HepG2 (cell line): Measurements from ENCODE around the gene MARCHF2. TPM values are rescaled to one million over a fixed set of nuclear protein-coding genes. Genes with fewer than 3 reads are reported as not detected.

Source experiments
- ATAC-seq: fragments of 200-7000 bp; cut with Tn5 transposase; 3 replicates; pipeline ENCODE4 v1.9.1; 2020; ENCODE audit warnings: mild to moderate bottlenecking, moderate library complexity
- BruUV-seq: library from RNA; stranded (reverse); fragments of 400-500 nt; replicated peaks from 2 replicates; lab custom pipeline; 2021; lab: Mats Ljungman, UMichigan
- CTCF ChIA-PET: fragments of 300-600 bp; formaldehyde crosslinking; extraction: SDS; loops from one replicate; lab custom pipeline; 2021; ENCODE audit warnings: low total read pairs, inconsistent platforms, low intra/inter-chr PET ratio; lab: Yijun Ruan, JAX
- POLR2A ChIA-PET: fragments of 350-600 bp; sonication (Branson Sonifier 250); formaldehyde crosslinking; loops from one replicate; lab custom pipeline; 2020; ENCODE audit warnings: antibody characterized with exemption, inconsistent platforms; lab: Yijun Ruan, JAX
- DNase-seq: peaks from one replicate; pipeline ENCODE4 v3.0.0-alpha.2; 2015; ENCODE audit warnings: low spot score
- FAIRE-seq: peaks from 3 replicates; lab custom pipeline; 2011; peaks lifted over from hg19 to GRCh38; lab: Jason Lieb, UNC
- H2AFZ ChIP-seq: one replicate; pipeline ENCODE4 v1.6.1; 2011; ENCODE audit warnings: low read length, inconsistent platforms
- H3K27ac ChIP-seq: fragments of 300-600 bp; 3 replicates; pipeline ENCODE4 v1.8.0; 2011; ENCODE audit warnings: mixed run types, mild to moderate bottlenecking, mixed read lengths, low read length, inconsistent platforms; ENCODE audit not compliant: insufficient read depth; ENCODE audit errors: extremely low read length
- H3K27me3 ChIP-seq, 2 experiments: fragments of 200-600 bp in 1 of 2; 2 replicates in 1 of 2; 3 replicates in 1 of 2; pipeline versions ENCODE4 v1.6.0 to v1.8.0; 2011; ENCODE audit warnings: low read length in 2 of 2, mild to moderate bottlenecking in 2 of 2, moderate library complexity in 2 of 2, inconsistent platforms in 1 of 2; ENCODE audit not compliant: insufficient read depth in 2 of 2, control insufficient read depth in 1 of 2
- H3K36me3 ChIP-seq, 2 experiments: fragments of 200-600 bp in 1 of 2; replicated peaks in 1 of 2; 2 replicates in 1 of 2; 3 replicates in 1 of 2; pipeline versions ENCODE4 v1.5.1 to v1.8.0; 2011; ENCODE audit warnings: low read length in 2 of 2, inconsistent platforms in 1 of 2; ENCODE audit not compliant: insufficient read depth in 2 of 2, control insufficient read depth in 1 of 2
- H3K4me1 ChIP-seq: 2 replicates; pipeline ENCODE4 v1.5.1; 2012; ENCODE audit warnings: low read length, inconsistent platforms; ENCODE audit not compliant: insufficient read depth
- H3K4me2 ChIP-seq: 2 replicates; pipeline ENCODE4 v1.6.0; 2011; ENCODE audit warnings: low read depth, low read length, inconsistent platforms
- H3K4me3 ChIP-seq, 3 experiments: fragments of 200-600 bp in 1 of 3; sonication (generic), shearing (Covaris generic) in 1 of 3; replicated peaks in 1 of 3; 2 replicates each; pipeline ENCODE4 v1.5.1; 2011 to 2016; ENCODE audit warnings: low read length in 3 of 3, inconsistent platforms in 2 of 3, low read depth in 2 of 3, mild to moderate bottlenecking in 2 of 3, control low read depth in 1 of 3, mixed read lengths in 1 of 3; ENCODE audit not compliant: insufficient read depth in 1 of 3
- H3K79me2 ChIP-seq: one replicate; pipeline ENCODE4 v1.6.1; 2011; ENCODE audit warnings: low read length, inconsistent platforms; ENCODE audit not compliant: insufficient read depth
- H3K9ac ChIP-seq: 2 replicates; pipeline ENCODE4 v1.6.0; 2011; ENCODE audit warnings: mild to moderate bottlenecking, low read depth, low read length, inconsistent platforms; ENCODE audit not compliant: insufficient read depth
- H3K9me3 ChIP-seq: 2 replicates; pipeline ENCODE4 v1.5.1; 2012; ENCODE audit warnings: mild to moderate bottlenecking, low read length
- H4K20me1 ChIP-seq: 2 replicates; pipeline ENCODE4 v1.6.0; 2011; ENCODE audit warnings: inconsistent platforms, mild to moderate bottlenecking, low read length, moderate library complexity; ENCODE audit not compliant: insufficient read depth
- GMEB2 ChIP-seq: IDR thresholded peaks from 2 replicates; pipeline ENCODE4 v1.6.1; 2016; ENCODE audit warnings: missing biosample characterization, missing genetic modification reagents, low read depth
- POLR2AphosphoS5 ChIP-seq: IDR thresholded peaks from 2 replicates; pipeline ENCODE4 v1.6.1; 2012; ENCODE audit warnings: low read depth, low read length
- SOX5 ChIP-seq: IDR thresholded peaks from 2 replicates; pipeline ENCODE4 v1.6.1; 2016; ENCODE audit warnings: borderline replicate concordance
- ZNF121 ChIP-seq: sonication (generic); formaldehyde crosslinking; IDR thresholded peaks from 2 replicates; pipeline ENCODE4 v1.5.0; 2020; ENCODE audit warnings: mild to moderate bottlenecking, missing genetic modification reagents
- ZNF263 ChIP-seq: sonication (generic); formaldehyde crosslinking; IDR thresholded peaks from 2 replicates; pipeline ENCODE4 v1.4.0; 2020; ENCODE audit warnings: missing genetic modification reagents
- ZNF747 ChIP-seq: sonication (generic); formaldehyde crosslinking; IDR thresholded peaks from 2 replicates; pipeline ENCODE4 v1.8.1; 2023; ENCODE audit warnings: missing genetic modification reagents, mild to moderate bottlenecking, borderline replicate concordance
- WGBS: methylation state at CpG from one replicate; pipeline ENCODE4 v1.1.6; 2017; ENCODE audit warnings: low lambda C conversion rate; 5-methylcytosine and 5-hydroxymethylcytosine counted together
- in situ Hi-C: cut with HindIII; loops from 2 replicates; pipeline ENCODE4 v1.10.0; 2017; ENCODE audit warnings: low pct_unique_long_range_greater_than_20kb; ENCODE audit not compliant: extremely low pct_ligation_motif_present
- intact Hi-C: fragments of 100-400 bp; cut with micrococcal nuclease; formaldehyde crosslinking; loops from one replicate; pipeline ENCODE4 v1.10.0; 2022; ENCODE audit not compliant: unreplicated experiment
- polyA plus RNA-seq, 8 experiments: library from polyadenylated mRNA; depleted of rRNA in 3 of 8; stranded (reverse) in 7 of 8; unstranded in 1 of 8; fragments of >200 nt; fragmentation: Illumina TruSeq in 4 of 8; extraction: Trizol in 4 of 8; gene quantifications; 2 replicates each; pipeline versions ENCODE4 v1.2.1 to v1.2.3, GENCODE V29; 2011 to 2016; ENCODE audit warnings: low read depth in 4 of 8, missing spikeins in 1 of 8, mixed read lengths in 1 of 8; ENCODE audit not compliant: insufficient read depth in 1 of 8
- total RNA-seq, 5 experiments: library from RNA; depleted of rRNA; stranded (reverse); fragments of >200 nt; fragmentation: Illumina TruSeq; extraction: Trizol; gene quantifications; 2 replicates each; pipeline ENCODE4 v1.2.3, GENCODE V29; 2016; ENCODE audit warnings: low read depth in 1 of 5

MARCHF2 gene
- total and polyA plus RNA-seq, 2 of the 13 experiments (the other 11 are each of a cell fraction or from before 2014, with no cell fraction given) = 12.7 to 13.0 TPM

GRCh38 chr19:8370176-8371010 is 42.7 kb upstream of the MARCHF2 start:
- CTCF ChIA-PET = no interaction called here
- TF ChIP-seq ZNF263 (CRISPR knock-in tag) = peak; percentile 95
- no peak for TF ChIP-seq SOX5 (CRISPR knock-in tag)
- TF ChIP-seq POLR2AphosphoS5 = peak; percentile 33; the same call in 1 of the 2 replicates
- TF ChIP-seq GMEB2 = no peak
- 0 out of 2 replicates have a peak, but pooled peaks have one; percentile 47 for TF ChIP-seq ZNF121
- TF ChIP-seq ZNF747 (CRISPR knock-in tag) = peak; percentile 37; the same call in 1 of the 2 replicates
- 71% methylated on average over 19 of the region's 19 CpGs for WGBS
- DNase-seq (no peak), FAIRE-seq (no peak), ATAC-seq (no peak)
- Histone ChIP-seq H3K4me1 (peaks cover 79% of the 10 kb centered on the region), H3K9me3 (no peaks in the 10 kb centered on the region), H3K27me3 (no peaks in the 10 kb centered on the region), H3K4me3 (no peak overlapping the region), H3K27ac (peak overlapping the region; percentile 65), H3K36me3 (peaks cover 0 to 5% of the 10 kb centered on the region in 2 experiments; a peak in 1 of 5 replicates), H3K9ac (peak overlapping the region; percentile 52; the same call in 1 of the 2 replicates), H3K79me2 (no peaks in the 10 kb centered on the region), H4K20me1 (no peaks in the 10 kb centered on the region), H2AFZ (no peak overlapping the region), H3K4me2 (peak overlapping the region; percentile 37; the same call in 1 of the 2 replicates)
- intact Hi-C loops (no loop called here), in situ Hi-C loops (no loop called here)
- POLR2A ChIA-PET = interaction anchor here (1.2 to 1.7 kb wide), 4 partner anchors 8 to 24 kb away, joined by 3 to 6 read pairs (median 4); no protein-coding TSS in a partner anchor
- no TSS peak for BruUV-seq
